GM21717 (cell line): Measurements from ENCODE around the gene HLA-E.

ENCODE experiments used
- ATAC-seq: cut with Tn5 transposase; IDR thresholded peaks from one replicate; pipeline ENCODE4 v1.9.1; 2021; ENCODE audit warnings: mild to moderate bottlenecking, moderate library complexity; ENCODE audit not compliant: unreplicated experiment

Gene HLA-E

GRCh38 chr6:30533460-30534294 is 44.4 kb downstream of the HLA-E start:
- no peak for ATAC-seq

DNA sequence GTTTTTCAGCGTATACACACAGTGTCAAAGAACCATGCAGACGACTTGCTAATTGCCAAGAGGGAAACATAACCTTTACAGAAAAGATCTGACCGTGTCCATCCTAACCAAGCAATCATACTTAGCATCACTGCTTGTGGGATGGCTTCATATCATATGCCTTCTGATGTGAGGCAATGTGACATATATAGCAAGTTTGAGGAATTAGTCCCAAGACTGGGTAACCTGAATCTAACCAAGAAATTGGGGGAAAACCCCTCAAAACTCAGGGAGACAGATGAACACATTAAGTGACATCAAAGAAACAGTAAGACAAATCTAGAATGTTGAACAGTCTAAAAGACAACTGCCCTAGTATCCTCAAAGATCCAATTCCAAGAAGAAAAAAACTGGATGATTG is 48.6 kb downstream of the HLA-E start:
- ATAC-seq, result no peak

DNA sequence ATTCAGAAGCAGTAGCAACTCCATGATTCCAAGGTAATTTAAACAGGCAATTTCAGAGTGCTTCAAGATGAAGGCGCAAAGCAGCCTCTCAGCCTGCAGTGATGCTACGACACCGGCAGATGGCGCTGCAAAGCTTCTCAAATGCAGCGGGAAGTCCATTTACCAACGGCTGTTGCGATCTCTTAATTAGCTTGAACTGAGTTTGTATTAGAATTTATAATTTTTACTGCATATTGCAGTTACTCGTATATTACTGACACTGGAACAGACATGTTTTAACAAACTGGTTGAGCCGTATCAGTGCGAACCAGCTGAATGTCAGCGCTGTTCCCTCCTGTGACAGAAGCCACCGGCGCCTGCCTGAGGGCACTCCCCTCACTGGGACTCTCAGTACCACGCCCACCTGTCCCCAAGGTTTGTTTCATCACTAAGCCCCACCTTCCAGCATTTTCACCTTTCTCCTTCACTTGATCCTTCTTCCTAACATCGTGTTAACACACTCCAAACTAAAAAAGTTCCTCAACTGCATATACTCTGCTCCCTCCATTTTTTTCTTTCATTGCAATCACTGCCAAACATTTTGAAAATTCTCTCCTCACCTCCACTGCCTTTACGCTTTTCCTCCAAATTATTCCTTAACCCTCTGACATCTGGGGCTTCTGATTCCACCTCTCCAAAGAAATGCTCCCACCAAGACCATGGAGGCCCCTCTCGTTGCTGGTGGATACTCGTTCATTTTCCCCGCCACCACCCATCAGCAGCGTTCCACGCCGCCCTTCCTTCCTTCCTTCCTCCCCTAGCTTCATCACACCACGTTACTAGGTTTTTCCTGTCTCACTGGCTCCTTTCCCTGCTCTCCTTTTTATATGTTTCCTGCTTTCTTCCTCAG is 52.5 kb downstream of the HLA-E start:
- ATAC-seq, result peak; percentile 54

DNA sequence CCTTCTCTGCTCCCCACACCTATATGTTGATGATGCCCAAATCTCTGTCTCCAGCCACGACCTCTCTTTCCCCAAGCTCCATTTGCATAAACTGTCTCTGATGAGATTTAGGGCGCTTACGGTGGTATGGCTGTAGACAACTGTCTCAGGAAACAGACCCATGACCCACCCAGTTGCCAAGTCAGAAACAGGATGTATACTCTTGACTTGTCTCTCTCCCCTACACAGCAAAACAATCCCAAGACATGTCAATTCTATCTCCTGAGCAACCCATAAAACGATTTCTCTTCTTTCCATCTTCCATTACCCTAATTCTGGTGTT is 53.1 kb downstream of the HLA-E start:
- no peak for ATAC-seq

GRCh38 chr6:30542915-30543314 is 53.6 kb downstream of the HLA-E start:
- ATAC-seq, result no peak
